Neural crest cell (in vitro differentiated cells): ENCODE results near the gene TEX11. TPM values are rescaled to one million over a fixed set of nuclear protein-coding genes. Genes with fewer than 3 reads are reported as not detected.
"Not testable (repeated sequence)": the region's sequence is repeated elsewhere in the genome, so short reads cannot be mapped to it uniquely, and the experiment has no call there.

Experiments used
- DNase-seq: peaks from one replicate; pipeline ENCODE4 v3.0.0; 2021; ENCODE audit warnings: low read depth, mixed read lengths, low spot score
- H3K27ac Mint-ChIP-seq: one replicate; pipeline ENCODE4 v1.8.0; 2021; ENCODE audit warnings: mild to moderate bottlenecking, mixed read lengths; ENCODE audit not compliant: unreplicated experiment
- H3K27me3 Mint-ChIP-seq: 2 replicates; pipeline ENCODE4 v1.8.0; 2021; ENCODE audit warnings: low read depth, mild to moderate bottlenecking, mixed read lengths
- H3K36me3 Mint-ChIP-seq: 2 replicates; pipeline ENCODE4 v1.8.0; 2021; ENCODE audit warnings: low read depth, mild to moderate bottlenecking, mixed read lengths
- H3K4me1 Mint-ChIP-seq: 2 replicates; pipeline ENCODE4 v1.8.0; 2021; ENCODE audit warnings: mixed read lengths
- H3K4me3 Mint-ChIP-seq: one replicate; pipeline ENCODE4 v1.8.0; 2021; ENCODE audit warnings: mild to moderate bottlenecking, mixed read lengths
- H3K9me3 Mint-ChIP-seq: 2 replicates; pipeline ENCODE4 v1.8.0; 2021; ENCODE audit warnings: mixed read lengths
- CTCF ChIP-seq: fragments of 200-600 bp; sonication (generic); conservative IDR thresholded peaks from 2 replicates; pipeline ENCODE4 v1.5.0; 2021; ENCODE audit warnings: antibody characterized with exemption, mild to moderate bottlenecking
- total RNA-seq: library from RNA; stranded (reverse); gene quantifications from 2 replicates; pipeline ENCODE4 v1.2.1, GENCODE V29; 2021

TEX11 gene
- total RNA-seq, 1 donor from 2014 or later, result not detected

GRCh38 chrX:70774223-70774622 lies 134.3 kb downstream of the TEX11 start:
- Mint-ChIP-seq H3K36me3 (peaks cover 4% of the 10 kb centered on the region), H3K4me3 (no peak overlapping the region), H3K9me3 (peaks cover 12% of the 10 kb centered on the region), H3K4me1 (no peaks in the 10 kb centered on the region), H3K27me3 (no peaks in the 10 kb centered on the region), H3K27ac (no peak overlapping the region)
- TF ChIP-seq CTCF, result no peak
- DNase-seq, result no peak

- Mint-ChIP-seq H3K4me1 (no peaks in the 10 kb centered on the region), H3K27me3 (peaks cover 10% of the 10 kb centered on the region), H3K4me3 (no peak overlapping the region), H3K9me3 (peaks cover 11% of the 10 kb centered on the region), H3K27ac (no peak overlapping the region), H3K36me3 (peaks cover 4% of the 10 kb centered on the region)
- TF ChIP-seq CTCF, result peak; percentile 70
- DNase-seq, result no peak
These were observed 138.8 kb downstream of the TEX11 start for GRCh38 chrX:70769659-70770227.

GRCh38 chrX:70762285-70762684 lies 146.2 kb downstream of the TEX11 start:
- Mint-ChIP-seq H3K4me3 (no peak overlapping the region), H3K27me3 (peaks cover 10% of the 10 kb centered on the region), H3K9me3 (peaks cover 18% of the 10 kb centered on the region), H3K4me1 (no peaks in the 10 kb centered on the region), H3K36me3 (no peaks in the 10 kb centered on the region), H3K27ac (no peak overlapping the region)
- no peak for DNase-seq
- no peak for TF ChIP-seq CTCF

GRCh38 chrX:70755850-70756249 lies 152.7 kb downstream of the TEX11 start:
- Mint-ChIP-seq H3K4me1 (peaks cover 4% of the 10 kb centered on the region), H3K4me3 (no peak overlapping the region), H3K9me3 (peaks cover 9% of the 10 kb centered on the region), H3K27ac (no peak overlapping the region), H3K36me3 (peaks cover 2% of the 10 kb centered on the region), H3K27me3 (no peaks in the 10 kb centered on the region)
- no peak for DNase-seq
- TF ChIP-seq CTCF, result no peak

GRCh38 chrX:70754169-70754848 lies 154.2 kb downstream of the TEX11 start:
- Mint-ChIP-seq H3K4me1 (peaks cover 4% of the 10 kb centered on the region), H3K27ac (no peak overlapping the region), H3K4me3 (no peak overlapping the region), H3K27me3 (no peaks in the 10 kb centered on the region), H3K9me3 (peaks cover 6% of the 10 kb centered on the region), H3K36me3 (peaks cover 2% of the 10 kb centered on the region)
- DNase-seq, result no peak
- no peak for TF ChIP-seq CTCF

- DNase-seq, H3K27me3 Mint-ChIP-seq, H3K4me1 Mint-ChIP-seq, H3K4me3 Mint-ChIP-seq, H3K27ac Mint-ChIP-seq, H3K36me3 Mint-ChIP-seq: not testable (repeated sequence)
- peaks cover 13% of the 10 kb centered on the region for H3K9me3 Mint-ChIP-seq
These were observed 174.7 kb downstream of the TEX11 start for GRCh38 chrX:70733774-70734173.

GRCh38 chrX:70727961-70728360 lies 180.6 kb downstream of the TEX11 start:
- H3K27ac Mint-ChIP-seq, result not testable (repeated sequence)

More at GRCh38 chrX:70727961-70728360, 180.6 kb downstream of the TEX11 start:
- not testable (repeated sequence) for H3K4me1 Mint-ChIP-seq, DNase-seq, H3K9me3 Mint-ChIP-seq, H3K4me3 Mint-ChIP-seq, H3K27me3 Mint-ChIP-seq, H3K36me3 Mint-ChIP-seq
